Breast epithelium (tissue), 3 donors: Measurements from ENCODE around the gene PDZD2.

Experiments
- POLR2A ChIP-seq: fragments of 450-650 bp; IDR thresholded peaks from one replicate; pipeline ENCODE4 v1.6.1; 2016; ENCODE audit warnings: antibody characterized with exemption, mild to moderate bottlenecking, moderate library complexity
- TF ChIP-seq, protein P1 (sequence below), 3 donors: fragments of 450-650 bp; IDR thresholded peaks; one replicate each; pipeline ENCODE4 v1.5.1; 2016 to 2017; ENCODE audit warnings: antibody characterized with exemption in 3 of 3, mild to moderate bottlenecking in 3 of 3, moderate library complexity in 3 of 3

DNA sequence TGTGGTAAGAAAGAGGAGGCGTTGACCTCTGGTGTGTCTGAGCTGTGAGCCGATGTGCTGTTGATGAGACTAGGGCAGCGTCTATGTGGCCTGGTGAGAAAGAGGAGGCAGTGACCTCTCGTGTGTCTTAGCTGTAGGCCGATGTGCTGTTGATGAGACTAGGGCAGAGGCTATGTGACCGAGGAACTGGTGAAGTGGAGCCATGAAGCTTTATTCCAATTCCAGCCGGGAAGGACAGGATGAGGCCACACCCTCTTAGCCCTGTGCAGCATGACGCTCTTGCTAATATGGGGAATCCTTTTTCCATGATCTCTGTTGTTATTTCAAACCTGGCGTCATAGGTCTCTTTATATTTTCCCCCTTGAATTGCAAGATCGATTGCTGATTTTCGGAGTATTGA is 362.8 kb downstream of the PDZD2 start:
- TF ChIP-seq, protein P1, sequence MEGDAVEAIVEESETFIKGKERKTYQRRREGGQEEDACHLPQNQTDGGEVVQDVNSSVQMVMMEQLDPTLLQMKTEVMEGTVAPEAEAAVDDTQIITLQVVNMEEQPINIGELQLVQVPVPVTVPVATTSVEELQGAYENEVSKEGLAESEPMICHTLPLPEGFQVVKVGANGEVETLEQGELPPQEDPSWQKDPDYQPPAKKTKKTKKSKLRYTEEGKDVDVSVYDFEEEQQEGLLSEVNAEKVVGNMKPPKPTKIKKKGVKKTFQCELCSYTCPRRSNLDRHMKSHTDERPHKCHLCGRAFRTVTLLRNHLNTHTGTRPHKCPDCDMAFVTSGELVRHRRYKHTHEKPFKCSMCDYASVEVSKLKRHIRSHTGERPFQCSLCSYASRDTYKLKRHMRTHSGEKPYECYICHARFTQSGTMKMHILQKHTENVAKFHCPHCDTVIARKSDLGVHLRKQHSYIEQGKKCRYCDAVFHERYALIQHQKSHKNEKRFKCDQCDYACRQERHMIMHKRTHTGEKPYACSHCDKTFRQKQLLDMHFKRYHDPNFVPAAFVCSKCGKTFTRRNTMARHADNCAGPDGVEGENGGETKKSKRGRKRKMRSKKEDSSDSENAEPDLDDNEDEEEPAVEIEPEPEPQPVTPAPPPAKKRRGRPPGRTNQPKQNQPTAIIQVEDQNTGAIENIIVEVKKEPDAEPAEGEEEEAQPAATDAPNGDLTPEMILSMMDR (IDR thresholded peaks at IDR 0.05) = no peak
- no peak for TF ChIP-seq POLR2A
